ENCODE results near the gene SCRN3. TPM values are rescaled to one million over a fixed set of nuclear protein-coding genes. Genes with fewer than 3 reads are reported as not detected.

The SCRN3 gene
- total RNA-seq, 2 donors from 2014 or later: 22.4 to 39.8 TPM

- Histone ChIP-seq H3K4me3 (no peak overlapping the region), H3K27me3 (replicated peaks; ENCODE audit: insufficient read depth) (no peaks in the 10 kb centered on the region), H3K27ac (no peak overlapping the region), H3K9me3 (no peaks in the 10 kb centered on the region), H3K36me3 (no peaks in the 10 kb centered on the region), H3K4me1 (replicated peaks) (peaks cover 13% of the 10 kb centered on the region)
- DNase-seq (ENCODE audit: low spot score): no peak
- intact Hi-C loops (cut with DNase I): no loop called here
- no peak for TF ChIP-seq POLR2A (IDR thresholded peaks at IDR 0.05)
- no peak for TF ChIP-seq POLR2AphosphoS5 (IDR thresholded peaks at IDR 0.05)
- TF ChIP-seq CTCF (IDR thresholded peaks at IDR 0.05): no peak
Measured at GRCh38 chr2:174392706-174393105, 2.8 kb upstream of the SCRN3 start.

GRCh38 chr2:174395969-174396630, 570 bp downstream of the SCRN3 start:
- no peaks in the 10 kb centered on the region for H3K27me3 ChIP-seq (replicated peaks; ENCODE audit: insufficient read depth)
- H3K4me3 ChIP-seq: peak overlapping the region; percentile 58 to 73
- no peak for DNase-seq (ENCODE audit: low spot score)
- intact Hi-C loops (cut with DNase I): no loop called here
- H3K4me1 ChIP-seq (replicated peaks): peaks cover 13% of the 10 kb centered on the region
- TF ChIP-seq CTCF (IDR thresholded peaks at IDR 0.05) (no peak), POLR2AphosphoS5 (IDR thresholded peaks at IDR 0.05) (no peak), POLR2A (IDR thresholded peaks at IDR 0.05) (no peak)
- H3K27ac ChIP-seq: peak overlapping the region; percentile 87 to 88
- H3K9me3 ChIP-seq: no peaks in the 10 kb centered on the region
- H3K36me3 ChIP-seq: no peaks in the 10 kb centered on the region
- 12% methylated on average over 27 of the region's 27 CpGs for WGBS

- Histone ChIP-seq H3K27me3 (replicated peaks; ENCODE audit: insufficient read depth) (no peaks in the 10 kb centered on the region), H3K36me3 (no peaks in the 10 kb centered on the region), H3K4me3 (no peak overlapping the region), H3K27ac (no peak overlapping the region), H3K9me3 (no peaks in the 10 kb centered on the region), H3K4me1 (replicated peaks) (peaks cover 13% of the 10 kb centered on the region)
- WGBS: 81% methylated on average over 3 of the region's 3 CpGs
- intact Hi-C loops (cut with DNase I): no loop called here
- DNase-seq (ENCODE audit: low spot score): no peak
- TF ChIP-seq CTCF (IDR thresholded peaks at IDR 0.05): no peak
- TF ChIP-seq POLR2A (IDR thresholded peaks at IDR 0.05): no peak
- TF ChIP-seq POLR2AphosphoS5 (IDR thresholded peaks at IDR 0.05): no peak
Measured at GRCh38 chr2:174397773-174398172, 2.2 kb downstream of the SCRN3 start.

GRCh38 chr2:174399171-174399570, 3.6 kb downstream of the SCRN3 start:
- no peak for DNase-seq (ENCODE audit: low spot score)
- TF ChIP-seq POLR2A (IDR thresholded peaks at IDR 0.05) (no peak), CTCF (IDR thresholded peaks at IDR 0.05) (no peak), POLR2AphosphoS5 (IDR thresholded peaks at IDR 0.05) (no peak)
- Histone ChIP-seq H3K9me3 (no peaks in the 10 kb centered on the region), H3K4me3 (no peak overlapping the region), H3K27ac (no peak overlapping the region), H3K27me3 (replicated peaks; ENCODE audit: insufficient read depth) (no peaks in the 10 kb centered on the region), H3K4me1 (replicated peaks) (no peaks in the 10 kb centered on the region), H3K36me3 (no peaks in the 10 kb centered on the region)
- intact Hi-C loops (cut with DNase I): no loop called here
- 92% methylated on average over 1 of the region's 1 CpG for WGBS

- no peaks in the 10 kb centered on the region for H3K36me3 ChIP-seq
- TF ChIP-seq POLR2AphosphoS5 (IDR thresholded peaks at IDR 0.05) (no peak), CTCF (IDR thresholded peaks at IDR 0.05) (no peak), POLR2A (IDR thresholded peaks at IDR 0.05) (no peak)
- no peak for DNase-seq (ENCODE audit: low spot score)
- H3K27me3 ChIP-seq (replicated peaks; ENCODE audit: insufficient read depth): no peaks in the 10 kb centered on the region
- no peaks in the 10 kb centered on the region for H3K4me1 ChIP-seq (replicated peaks)
- no peaks in the 10 kb centered on the region for H3K9me3 ChIP-seq
- H3K27ac ChIP-seq: no peak overlapping the region
- intact Hi-C loops (cut with DNase I): no loop called here
- no peak overlapping the region for H3K4me3 ChIP-seq
Measured at GRCh38 chr2:174400853-174401252, 5.3 kb downstream of the SCRN3 start.
